ENCODE measurements around the gene ALG11.

The ALG11 gene

DNA sequence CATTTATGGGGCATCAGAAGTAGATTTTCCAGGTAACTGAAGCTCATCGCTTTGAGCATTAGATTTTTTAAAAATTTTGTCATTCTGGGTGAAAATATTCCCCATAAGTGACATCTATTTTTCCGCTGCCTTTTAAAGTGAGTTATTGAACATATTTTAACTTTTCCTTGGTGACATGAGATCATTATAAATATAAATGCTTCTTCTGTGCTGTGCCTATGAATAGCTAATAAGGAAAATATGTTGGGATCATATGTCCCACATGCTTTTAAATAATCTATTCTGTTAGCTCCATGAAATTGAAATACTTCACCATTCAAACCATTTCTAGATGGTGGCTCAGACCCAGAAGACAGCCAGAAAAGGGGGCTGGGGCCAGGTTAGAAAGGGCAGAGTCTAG is 15.0 kb upstream of the ALG11 start:
- DNase-seq (ENCODE audit: low spot score), result no peak

DNA sequence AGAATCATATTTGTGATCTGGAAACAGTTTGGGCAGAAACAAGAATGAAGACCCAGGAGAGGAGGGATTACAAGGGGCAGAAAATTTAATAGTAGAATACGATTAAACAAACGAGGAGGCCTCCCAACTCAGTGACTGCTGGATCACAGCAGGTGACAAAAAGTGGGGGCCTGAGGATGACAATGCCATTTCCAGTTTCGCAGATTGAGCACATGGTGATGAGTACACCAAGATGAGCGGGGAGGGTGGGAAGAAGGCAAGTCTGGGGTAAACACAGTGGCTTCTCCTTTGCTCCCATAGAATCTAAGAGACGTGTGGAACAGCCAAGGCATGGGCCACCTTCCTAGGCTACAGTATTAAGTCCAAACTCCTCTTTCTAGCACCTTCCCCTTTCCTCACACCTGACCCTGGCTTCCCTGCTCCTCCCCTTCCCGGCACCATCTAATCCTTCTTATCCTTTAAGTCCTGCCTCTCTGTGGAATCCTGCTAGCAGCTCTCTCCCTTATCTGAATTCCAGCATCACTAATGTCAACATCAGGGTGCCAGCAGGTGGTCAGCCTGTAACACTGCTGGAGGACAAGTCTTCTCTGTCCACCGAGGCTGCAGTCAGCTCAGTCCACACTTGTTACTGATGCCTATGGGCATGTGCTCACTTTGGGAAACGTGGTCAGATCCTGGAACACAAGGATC is 14.4 kb upstream of the ALG11 start:
- no peak for DNase-seq (ENCODE audit: low spot score)

DNA sequence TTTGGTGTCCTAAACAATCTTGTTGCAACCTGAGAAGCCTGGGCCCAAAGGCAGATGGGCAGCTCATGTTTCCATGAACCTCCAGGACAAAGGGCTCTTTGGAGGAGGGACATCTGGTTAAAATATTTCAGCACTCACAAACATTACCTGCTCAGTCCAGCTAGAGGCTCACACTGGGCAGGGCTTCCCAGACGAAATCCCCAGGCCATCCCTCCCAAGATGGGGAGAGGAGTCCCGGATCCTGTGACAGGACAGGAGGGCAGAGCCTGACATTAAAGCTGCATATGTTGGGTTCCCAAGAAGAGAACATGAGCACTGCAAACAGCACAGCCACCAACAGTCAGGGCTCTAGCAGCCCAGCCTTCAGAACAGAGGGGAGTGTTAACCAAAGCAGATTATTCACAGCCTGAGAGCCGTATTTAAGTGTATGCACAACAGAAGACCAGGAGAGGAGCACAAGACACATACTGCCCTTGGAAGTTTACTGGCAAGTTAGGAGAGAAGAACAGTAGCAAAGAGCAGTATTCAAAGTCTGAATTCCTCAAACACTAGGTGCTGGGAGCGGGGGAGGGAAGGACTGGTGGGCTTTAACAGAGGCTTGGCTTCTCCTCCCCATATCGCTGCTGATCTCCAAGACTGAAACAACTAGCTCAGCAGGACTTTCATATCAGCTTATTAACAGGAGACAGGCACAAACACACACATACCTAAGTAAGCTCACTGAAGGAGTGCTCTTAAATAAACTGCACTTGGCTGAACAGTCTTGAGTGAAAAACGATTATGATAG is 13.3 kb upstream of the ALG11 start:
- DNase-seq (ENCODE audit: low spot score), result no peak

DNA sequence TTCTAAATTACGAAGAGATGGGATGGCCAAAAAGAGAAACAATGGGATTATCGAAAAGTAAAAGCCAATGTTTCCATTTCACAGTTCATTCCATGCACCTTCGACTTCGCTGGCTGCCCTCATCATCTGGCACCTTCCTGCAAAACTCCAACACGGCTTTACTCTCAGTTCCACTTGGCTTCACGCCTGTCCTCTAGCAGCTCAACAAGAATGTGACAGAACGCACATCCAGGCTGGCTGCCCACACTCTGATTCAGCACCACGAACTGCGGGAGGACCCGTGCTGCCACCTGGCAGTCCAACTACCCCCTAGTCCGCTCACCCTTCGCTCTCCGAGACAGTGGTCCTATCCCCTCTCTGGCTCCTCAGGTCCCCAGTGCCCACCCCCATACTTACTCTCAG is 12.7 kb upstream of the ALG11 start:
- peak; percentile 40 for DNase-seq (ENCODE audit: low spot score)

DNA sequence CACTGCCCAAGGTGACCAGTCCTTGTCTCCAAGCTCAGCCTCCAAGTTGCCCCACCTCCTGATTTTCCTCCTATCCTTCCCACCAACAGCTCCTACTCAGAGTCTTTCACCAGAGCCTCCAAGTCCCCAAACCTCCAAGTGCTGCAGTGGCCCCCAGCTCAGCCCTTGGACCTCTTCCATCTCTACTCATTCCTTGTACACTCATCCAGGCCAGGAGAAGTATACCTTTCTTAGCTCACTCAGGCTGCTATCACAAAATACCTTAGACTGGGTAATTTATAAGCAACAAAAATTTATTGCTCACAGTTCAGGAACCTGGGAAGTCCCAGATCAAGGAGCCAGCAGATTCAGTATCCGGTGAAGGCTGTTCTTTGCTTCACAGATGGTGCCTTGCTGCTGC is 12.3 kb upstream of the ALG11 start:
- DNase-seq (ENCODE audit: low spot score), result no peak

DNA sequence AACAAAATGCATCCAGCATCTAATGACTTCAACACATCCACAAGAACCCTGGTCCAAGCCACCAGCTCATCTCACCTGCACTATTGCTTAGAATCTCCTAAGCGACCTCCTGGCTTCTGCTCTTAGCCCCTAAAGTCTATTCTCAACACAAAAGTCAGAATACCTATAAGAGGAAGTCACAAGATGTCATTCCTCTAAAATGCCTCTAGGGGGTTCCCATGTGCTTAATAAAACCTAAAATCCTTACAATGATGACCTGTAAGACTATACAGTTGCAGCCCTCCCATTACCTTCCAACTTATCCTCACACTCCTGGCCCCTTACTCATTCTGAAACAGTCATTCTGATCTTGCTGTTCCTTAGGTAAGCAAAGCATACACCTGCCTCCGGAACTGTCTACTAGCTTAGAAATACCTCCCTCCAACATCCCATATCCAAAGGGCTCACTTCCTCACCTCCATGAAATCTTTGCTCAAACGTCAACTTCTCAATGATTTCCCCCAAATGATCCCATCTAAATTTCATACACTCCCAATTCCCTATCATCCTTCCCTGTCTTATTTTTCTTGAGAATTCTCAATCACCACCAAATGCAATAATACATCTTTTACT is 11.0 kb upstream of the ALG11 start:
- DNase-seq (ENCODE audit: low spot score), result peak; percentile 52

DNA sequence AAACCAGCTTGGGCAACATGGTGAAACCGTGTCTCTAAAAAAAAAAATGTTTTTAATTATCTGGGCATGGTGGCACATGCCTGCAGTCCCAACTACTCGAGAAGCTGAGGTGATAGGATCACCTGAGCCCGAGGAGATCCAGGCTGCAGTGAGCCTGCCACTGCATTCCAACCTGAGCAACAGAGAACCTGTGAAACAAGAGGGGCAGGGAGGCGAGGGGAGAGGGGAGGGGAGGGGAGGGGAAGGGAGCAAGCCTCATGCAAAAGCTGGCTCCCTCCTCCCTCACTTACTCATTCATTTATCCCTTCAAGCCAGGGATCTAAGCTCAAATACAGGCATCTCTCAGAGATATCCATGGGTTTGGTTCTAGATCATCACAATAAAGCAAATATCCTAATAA is 9.8 kb upstream of the ALG11 start:
- DNase-seq (ENCODE audit: low spot score), result no peak

DNA sequence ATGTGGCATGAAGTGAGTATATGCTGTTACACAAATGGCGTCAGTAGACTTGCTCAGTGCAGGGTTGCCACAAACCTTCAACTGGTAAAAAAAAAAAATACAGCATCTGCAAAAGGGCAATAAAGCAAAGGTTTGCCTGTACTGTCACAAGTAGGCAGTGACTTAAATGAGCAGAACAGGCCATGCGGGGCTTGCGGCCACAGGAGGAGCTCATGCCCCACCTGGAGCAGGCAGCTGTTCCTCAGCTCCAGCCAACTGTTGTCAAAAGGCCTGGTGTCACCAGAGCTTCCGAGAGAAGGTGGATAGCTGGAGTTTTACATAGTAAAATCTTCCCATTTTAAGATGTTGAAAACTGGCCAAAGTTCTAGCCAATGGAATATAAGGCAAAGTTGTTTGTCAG is 8.7 kb upstream of the ALG11 start:
- DNase-seq (ENCODE audit: low spot score), result no peak

DNA sequence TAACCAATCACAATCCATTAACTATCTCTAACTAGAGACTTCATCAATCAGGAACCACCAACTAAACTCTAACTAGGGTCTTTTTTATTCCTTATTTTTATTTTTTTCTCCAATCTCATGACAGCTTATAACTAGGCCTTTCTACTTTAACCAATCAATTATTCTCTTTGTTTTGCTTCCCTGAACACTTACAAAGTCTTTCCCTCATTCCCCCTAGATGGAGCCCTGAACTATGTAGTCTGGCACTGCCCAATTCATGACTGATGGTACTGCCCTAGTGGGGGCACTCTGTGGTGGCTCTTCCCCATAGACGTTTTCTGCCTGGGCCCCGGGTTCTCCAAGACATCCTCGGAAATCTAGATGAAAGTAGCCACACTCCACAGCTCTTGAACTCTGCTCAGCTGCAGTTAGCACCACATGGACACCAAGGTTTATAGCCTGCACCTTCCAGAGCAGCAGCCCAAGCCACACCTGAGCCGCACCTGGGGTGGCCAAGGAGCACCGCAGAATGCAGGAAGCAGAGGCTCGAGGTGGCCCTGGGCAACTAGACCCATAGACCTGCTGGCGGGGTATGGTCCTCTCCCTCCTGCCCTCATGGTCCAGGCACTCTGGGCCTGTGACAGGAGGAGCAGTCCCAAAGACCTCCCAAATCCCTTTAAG is 7.6 kb upstream of the ALG11 start:
- DNase-seq (ENCODE audit: low spot score), result peak; percentile 54

DNA sequence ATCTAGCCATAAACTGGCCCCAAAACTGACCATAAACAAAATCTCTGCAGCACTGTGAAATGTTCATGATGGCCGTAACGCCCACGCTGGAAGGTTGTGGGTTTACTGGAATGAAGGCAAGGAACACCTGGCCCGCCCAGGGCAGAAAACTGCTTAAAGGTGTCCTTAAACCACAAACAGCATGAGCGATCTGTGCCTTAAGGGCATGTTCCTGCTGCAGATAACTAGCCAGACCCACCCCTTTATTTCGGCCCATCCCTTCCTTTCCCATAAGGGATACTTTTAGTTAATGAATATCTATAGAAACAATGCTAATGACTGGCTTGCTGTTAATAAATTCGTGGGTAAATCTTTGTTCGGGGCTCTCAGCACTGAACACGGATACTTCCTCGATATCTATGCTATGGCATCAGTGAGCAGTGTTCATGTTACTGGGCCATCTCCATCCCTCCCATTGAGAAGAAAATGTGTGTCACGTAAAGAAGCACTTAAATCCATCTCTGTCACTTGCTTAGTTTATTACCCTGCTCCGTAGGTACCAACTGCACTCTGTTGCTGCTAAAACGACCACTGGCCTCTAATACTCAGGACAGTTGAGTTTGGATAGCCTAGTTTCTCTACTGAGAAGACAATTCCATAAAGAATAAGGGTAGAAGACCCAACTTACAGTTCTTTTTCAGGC is 6.2 kb upstream of the ALG11 start:
- DNase-seq (ENCODE audit: low spot score), result no peak

DNA sequence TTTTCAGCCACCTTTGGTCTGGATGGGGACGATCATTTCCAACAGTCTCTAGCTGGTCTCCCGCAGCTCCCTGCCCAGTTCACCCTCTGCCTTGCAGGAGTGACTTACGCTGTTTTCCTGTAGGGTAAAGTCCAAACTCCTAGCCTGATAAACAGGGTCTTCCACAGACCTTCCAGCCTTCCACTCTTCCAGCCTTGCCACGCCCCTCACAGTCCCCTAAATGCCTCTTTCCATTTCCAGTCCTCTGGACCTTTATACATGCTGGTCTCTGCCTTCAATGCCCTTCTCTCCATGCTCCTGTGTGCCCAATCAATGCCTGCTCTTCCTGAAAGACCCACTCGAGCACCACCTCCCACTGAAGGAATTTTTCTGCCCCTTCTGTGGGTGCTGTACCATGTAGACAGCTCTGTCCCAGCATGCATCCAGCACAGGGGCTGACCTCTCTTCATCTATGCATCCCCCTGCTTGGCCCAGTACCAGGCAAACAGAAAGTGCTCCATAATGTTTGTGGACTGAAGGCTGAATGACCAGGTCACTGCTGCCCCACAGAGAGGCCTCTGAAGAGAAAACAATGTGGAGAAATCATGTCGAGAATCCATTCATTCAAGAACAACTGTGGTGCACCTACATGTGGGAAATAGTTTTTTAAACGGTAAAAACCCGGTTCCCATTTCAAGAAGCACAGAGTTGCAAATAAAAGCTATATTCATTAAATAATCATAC is 5.5 kb upstream of the ALG11 start:
- DNase-seq (ENCODE audit: low spot score), result no peak

DNA sequence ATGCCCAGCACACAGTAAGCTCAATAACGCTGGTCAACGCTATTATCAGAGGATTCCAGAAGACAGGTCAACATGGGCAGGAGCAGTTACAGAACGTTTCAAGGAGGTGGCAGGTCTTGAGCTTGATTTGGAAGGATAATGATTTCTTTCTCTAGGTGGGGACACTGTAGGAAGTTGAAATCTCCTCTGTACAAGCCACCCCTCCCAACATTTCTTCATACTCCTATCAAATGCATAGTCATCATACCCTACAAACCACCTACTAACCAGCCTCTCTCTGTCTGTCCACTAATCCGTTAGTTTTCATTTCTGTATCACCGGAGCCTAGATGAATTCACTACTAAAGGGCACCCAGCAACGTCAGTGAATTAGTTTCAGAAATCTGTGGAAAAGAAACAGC is 2.3 kb upstream of the ALG11 start:
- DNase-seq (ENCODE audit: low spot score), result no peak

DNA sequence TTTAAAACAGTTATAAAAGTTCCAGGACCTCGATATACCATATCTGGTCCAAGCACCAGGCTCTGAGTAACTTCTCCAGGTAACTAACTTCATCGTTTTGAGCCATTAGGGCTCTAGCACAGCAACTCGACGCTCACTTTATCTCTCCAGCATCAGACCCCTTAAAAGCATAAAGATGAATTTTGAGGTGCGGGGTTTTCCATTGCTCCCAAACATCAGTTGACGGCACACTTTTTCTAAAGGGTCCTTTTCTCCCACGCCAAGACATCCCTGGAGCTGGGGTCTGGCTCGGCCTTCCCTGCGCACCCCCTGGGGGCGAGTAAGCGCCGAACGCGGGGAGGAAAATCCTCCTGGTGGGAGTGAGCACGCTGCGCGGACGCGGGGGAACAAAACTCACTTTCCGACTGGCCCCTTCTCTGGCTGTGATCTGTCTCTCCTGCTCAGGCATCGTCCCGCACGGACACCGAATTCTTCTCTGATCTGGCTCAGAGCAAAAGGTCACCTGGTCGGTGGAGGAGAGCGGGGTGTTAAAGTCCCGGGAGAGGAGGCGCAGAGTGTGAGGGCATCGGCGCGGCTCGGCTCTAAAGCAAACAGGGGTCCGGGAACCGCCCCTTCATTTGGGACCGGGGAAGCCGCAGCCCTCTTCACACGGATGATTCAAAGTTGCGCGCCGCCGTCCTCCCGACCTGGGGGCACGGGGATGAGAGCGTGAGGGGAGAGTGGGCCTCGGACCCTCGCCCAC is 1.1 kb upstream of the ALG11 start, which contains the start of gene ATP7B:
TSS of gene ATP7B (minus strand) at position 561 of the 742 bp plus-strand sequence. CDS start at position 448, 113 bp downstream.
- DNase-seq (ENCODE audit: low spot score), result no peak

DNA sequence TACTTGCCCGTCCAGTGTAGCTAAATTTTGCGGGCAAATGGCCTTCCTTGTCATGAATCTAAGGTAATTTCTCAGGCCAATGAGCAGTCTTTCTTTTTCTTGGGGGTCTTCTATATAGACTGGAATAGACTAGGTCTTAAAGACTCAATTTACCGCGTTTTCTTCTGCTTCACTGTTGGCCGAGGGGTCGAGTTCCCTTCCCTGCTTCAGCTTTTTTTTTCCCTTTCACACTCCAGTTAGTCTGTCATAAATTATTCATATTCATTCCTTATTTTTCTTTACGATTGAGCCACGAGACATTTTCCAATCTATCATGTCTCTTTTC is 276 bp downstream of the ALG11 start:
- no peak for DNase-seq (ENCODE audit: low spot score)

DNA sequence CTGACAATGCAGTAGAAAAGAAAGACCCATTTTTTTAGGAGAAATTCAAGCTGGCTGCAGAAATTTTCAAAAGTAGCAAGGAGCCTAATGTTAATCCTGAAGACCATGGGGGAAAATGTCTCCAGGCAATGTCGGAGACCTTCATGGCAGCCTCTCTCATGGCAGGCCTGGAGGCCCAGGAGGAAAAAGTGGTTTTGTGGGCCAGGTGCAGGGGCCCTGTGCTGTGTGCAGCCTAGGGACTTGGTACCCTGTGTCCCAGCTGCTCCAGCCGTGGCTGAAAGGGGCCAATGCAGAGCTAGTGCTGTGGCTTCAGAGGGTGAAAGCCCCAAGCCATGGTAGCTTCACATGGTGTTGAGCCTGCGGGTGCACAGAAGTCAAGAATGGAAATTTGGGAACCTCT is 4.1 kb downstream of the ALG11 start:
- no peak for DNase-seq (ENCODE audit: low spot score)

DNA sequence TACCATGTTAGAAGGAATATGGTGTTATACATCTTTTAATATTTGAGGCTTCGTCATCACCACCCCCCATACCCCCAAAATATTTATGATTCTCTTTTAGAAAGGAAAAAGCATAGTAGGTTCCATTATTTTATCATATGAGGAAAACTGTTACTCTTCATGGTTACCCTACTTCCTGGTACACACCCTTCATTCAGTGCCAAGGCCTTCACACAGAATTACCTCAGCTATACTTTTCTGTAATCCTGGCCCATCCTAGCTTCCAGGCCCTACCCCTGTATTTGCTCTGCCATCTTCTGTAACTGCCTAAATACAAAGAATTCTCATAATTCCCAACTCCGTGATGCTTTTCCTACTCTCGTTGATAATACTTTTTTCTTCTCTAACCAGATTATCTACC is 8.0 kb downstream of the ALG11 start:
- DNase-seq (ENCODE audit: low spot score), result no peak

DNA sequence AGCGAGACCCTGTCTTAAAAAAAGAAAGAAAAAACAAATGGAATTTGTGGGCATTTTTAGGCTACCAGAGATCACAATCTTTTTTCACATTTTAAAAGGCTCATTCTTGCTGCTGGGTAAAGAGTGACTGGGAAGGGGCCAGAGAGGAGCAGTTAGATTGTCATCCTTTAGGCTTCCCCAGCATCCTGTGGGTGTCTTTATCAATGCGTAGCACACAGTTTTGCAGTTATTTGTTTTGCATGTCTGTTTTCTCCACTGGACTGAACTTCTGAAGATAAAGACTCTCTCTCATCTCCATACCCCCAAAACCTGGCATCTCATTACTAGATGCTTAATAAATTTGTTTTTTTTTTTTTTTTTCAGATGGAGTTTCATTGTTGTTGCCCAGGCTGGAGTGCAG is 10.2 kb downstream of the ALG11 start:
- DNase-seq (ENCODE audit: low spot score), result no peak

DNA sequence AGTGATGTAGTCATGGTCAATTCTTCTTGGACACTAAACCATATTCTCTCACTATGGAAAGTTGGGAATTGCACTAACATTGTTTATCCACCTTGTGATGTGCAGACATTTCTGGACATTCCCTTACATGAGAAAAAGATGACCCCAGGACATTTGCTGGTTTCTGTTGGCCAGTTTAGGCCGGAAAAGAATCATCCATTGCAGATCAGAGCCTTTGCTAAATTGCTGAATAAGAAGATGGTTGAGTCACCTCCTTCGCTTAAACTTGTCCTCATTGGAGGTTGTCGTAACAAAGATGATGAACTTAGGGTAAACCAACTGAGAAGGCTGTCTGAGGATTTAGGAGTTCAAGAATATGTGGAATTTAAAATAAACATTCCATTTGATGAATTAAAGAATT is 12.3 kb downstream of the ALG11 start, which contains the start of gene UTP14C:
TSS of gene UTP14C (plus strand) at position 211 of the 400 bp plus-strand sequence. CDS start 4,114 bp downstream, outside the sequence.
- DNase-seq (ENCODE audit: low spot score), result no peak

DNA sequence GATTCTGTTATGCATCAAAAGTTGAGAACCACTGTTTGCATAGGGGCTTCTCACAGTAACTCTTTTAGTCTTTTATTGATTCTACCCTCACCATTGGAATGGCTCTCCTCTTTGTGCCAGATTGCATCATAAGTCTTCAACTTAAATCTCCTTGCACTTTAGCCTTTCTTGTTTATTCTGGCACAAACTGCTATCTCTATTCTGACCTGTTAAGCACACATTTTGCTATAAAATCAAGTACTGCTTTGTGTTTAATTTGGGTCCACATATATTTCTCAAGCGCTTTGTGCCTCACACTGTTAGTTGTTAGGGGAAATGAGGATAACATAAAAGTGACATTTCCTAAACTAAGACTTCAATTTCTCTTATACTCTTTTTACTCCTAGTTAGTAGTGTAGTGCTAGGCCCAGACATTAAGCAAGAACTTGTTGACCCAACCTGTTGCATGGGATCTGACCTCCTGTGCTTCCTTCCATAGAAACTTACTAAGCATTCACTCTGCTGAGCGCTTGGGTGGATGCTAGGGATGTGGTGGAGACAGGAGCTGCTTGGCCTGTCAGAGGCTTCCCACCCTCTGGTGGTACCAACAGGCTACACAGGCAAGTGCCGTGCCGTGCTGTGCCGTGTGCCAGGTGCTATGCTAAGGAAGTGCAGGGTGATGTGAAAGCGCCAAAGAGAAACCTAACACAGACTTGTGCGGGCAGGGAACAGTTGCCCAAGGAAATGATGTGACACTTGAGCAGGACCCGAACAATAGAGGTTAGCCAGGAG is 13.5 kb downstream of the ALG11 start:
- DNase-seq (ENCODE audit: low spot score), result no peak

DNA sequence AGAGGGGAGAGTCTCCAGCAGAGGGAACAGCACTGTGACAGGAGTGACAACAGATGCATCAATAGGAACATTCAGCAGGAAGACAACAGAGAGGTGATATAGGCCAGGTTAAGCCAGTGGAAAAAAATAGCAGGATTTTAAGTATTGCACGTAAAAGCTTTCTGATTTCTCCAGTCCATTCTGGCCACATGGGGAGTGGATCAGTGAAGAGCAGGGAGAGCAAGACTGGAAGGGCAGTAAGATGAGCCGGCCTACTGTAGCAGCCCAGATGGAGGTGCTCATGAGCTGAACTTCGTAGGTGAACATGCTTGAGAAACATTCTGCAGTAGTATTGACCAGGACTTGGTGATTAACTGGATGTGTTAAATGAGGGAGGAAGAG is 14.0 kb downstream of the ALG11 start:
- no peak for DNase-seq (ENCODE audit: low spot score)

All from pons (tissue), 1 donor.